ENCODE results near the gene APOD.
A peak's percentile ranks its signal among the peaks of the same experiment; 100 is the strongest.

Gene APOD

GRCh38 chr3:195587824-195588223 lies 4.1 kb upstream of the APOD start:
- H3K9me2 ChIP-seq (replicated peaks; ENCODE audit: insufficient read depth, low read length), result no peaks in the 10 kb centered on the region
- no peaks in the 10 kb centered on the region for H3K36me3 ChIP-seq (replicated peaks; ENCODE audit: insufficient read depth, low read length)
- H3K4me2 ChIP-seq (ENCODE audit: low read depth, low read length), result no peak overlapping the region
- peaks cover 35% of the 10 kb centered on the region for H3K27me3 ChIP-seq (replicated peaks; ENCODE audit: insufficient read depth, low read length)
- DNase-seq, result no peak
- H3K9ac ChIP-seq (ENCODE audit: low read length), result no peak overlapping the region
- no peaks in the 10 kb centered on the region for H3K79me2 ChIP-seq (ENCODE audit: low read length)
- TF ChIP-seq EZH2 (optimal IDR thresholded peaks at IDR 0.05; ENCODE audit: low read depth, low read length) (no peak), EZH2phosphoT487 (IDR thresholded peaks at IDR 0.05; ENCODE audit: low read length) (no peak)
- TF ChIP-seq, protein P1, sequence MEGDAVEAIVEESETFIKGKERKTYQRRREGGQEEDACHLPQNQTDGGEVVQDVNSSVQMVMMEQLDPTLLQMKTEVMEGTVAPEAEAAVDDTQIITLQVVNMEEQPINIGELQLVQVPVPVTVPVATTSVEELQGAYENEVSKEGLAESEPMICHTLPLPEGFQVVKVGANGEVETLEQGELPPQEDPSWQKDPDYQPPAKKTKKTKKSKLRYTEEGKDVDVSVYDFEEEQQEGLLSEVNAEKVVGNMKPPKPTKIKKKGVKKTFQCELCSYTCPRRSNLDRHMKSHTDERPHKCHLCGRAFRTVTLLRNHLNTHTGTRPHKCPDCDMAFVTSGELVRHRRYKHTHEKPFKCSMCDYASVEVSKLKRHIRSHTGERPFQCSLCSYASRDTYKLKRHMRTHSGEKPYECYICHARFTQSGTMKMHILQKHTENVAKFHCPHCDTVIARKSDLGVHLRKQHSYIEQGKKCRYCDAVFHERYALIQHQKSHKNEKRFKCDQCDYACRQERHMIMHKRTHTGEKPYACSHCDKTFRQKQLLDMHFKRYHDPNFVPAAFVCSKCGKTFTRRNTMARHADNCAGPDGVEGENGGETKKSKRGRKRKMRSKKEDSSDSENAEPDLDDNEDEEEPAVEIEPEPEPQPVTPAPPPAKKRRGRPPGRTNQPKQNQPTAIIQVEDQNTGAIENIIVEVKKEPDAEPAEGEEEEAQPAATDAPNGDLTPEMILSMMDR (IDR thresholded peaks at IDR 0.05; ENCODE audit: low read length), result no peak
- H3K4me3 ChIP-seq (ENCODE audit: low read length), result no peak overlapping the region
- H3K27ac ChIP-seq (ENCODE audit: low read length), result no peak overlapping the region
- no peaks in the 10 kb centered on the region for H4K20me1 ChIP-seq (ENCODE audit: insufficient read depth, low read length)
- H3K9me3 ChIP-seq (replicated peaks; ENCODE audit: insufficient read depth, low read length), result no peaks in the 10 kb centered on the region
- peaks cover 10% of the 10 kb centered on the region for H3K4me1 ChIP-seq (ENCODE audit: low read length)
- H2AFZ ChIP-seq (ENCODE audit: low read length), result no peak overlapping the region
- H3F3A ChIP-seq (ENCODE audit: insufficient read depth, low read length), result peaks cover 13% of the 10 kb centered on the region

DNA sequence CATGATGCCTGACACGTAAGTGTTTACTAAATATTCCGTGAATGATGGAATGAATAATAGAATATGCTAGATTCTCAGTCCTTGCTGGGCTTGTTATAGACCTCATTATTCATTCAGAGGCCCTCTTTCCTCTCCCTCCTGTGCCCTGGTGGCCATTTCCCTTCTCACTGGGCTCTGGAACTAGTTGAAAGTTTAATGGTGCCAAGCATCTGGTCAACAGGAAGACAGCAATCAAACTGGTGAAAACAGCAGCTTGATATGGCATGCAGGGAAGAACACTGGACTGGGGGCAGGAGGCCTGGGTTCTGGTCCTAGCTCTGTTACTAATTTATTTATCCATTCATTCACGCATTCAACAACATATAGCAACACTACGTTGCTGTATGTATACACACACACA lies 3.7 kb upstream of the APOD start:
- peaks cover 13% of the 10 kb centered on the region for H3F3A ChIP-seq (ENCODE audit: insufficient read depth, low read length)
- H3K79me2 ChIP-seq (ENCODE audit: low read length), result no peaks in the 10 kb centered on the region
- H3K27me3 ChIP-seq (replicated peaks; ENCODE audit: insufficient read depth, low read length), result peaks cover 35% of the 10 kb centered on the region
- peak overlapping the region; percentile 49; the same call in 1 of the 2 replicates for H3K27ac ChIP-seq (ENCODE audit: low read length)
- H3K36me3 ChIP-seq (replicated peaks; ENCODE audit: insufficient read depth, low read length), result no peaks in the 10 kb centered on the region
- no peak for DNase-seq
- no peak overlapping the region for H3K4me3 ChIP-seq (ENCODE audit: low read length)
- peaks cover 10% of the 10 kb centered on the region for H3K4me1 ChIP-seq (ENCODE audit: low read length)
- H4K20me1 ChIP-seq (ENCODE audit: insufficient read depth, low read length), result no peaks in the 10 kb centered on the region
- no peaks in the 10 kb centered on the region for H3K9me3 ChIP-seq (replicated peaks; ENCODE audit: insufficient read depth, low read length)
- H3K4me2 ChIP-seq (ENCODE audit: low read depth, low read length), result peak overlapping the region; percentile 24
- no peak overlapping the region for H3K9ac ChIP-seq (ENCODE audit: low read length)
- no peaks in the 10 kb centered on the region for H3K9me2 ChIP-seq (replicated peaks; ENCODE audit: insufficient read depth, low read length)
- TF ChIP-seq, protein P1 (IDR thresholded peaks at IDR 0.05; ENCODE audit: low read length), result 0 out of 2 replicates have a peak, but pooled peaks have one; percentile 6
- TF ChIP-seq EZH2phosphoT487 (IDR thresholded peaks at IDR 0.05; ENCODE audit: low read length), result no peak
- H2AFZ ChIP-seq (ENCODE audit: low read length), result no peak overlapping the region

- Histone ChIP-seq H3K79me2 (ENCODE audit: low read length) (no peaks in the 10 kb centered on the region), H3K9me2 (replicated peaks; ENCODE audit: insufficient read depth, low read length) (no peaks in the 10 kb centered on the region), H3K36me3 (replicated peaks; ENCODE audit: insufficient read depth, low read length) (no peaks in the 10 kb centered on the region), H3K9me3 (replicated peaks; ENCODE audit: insufficient read depth, low read length) (no peaks in the 10 kb centered on the region), H2AFZ (ENCODE audit: low read length) (no peak overlapping the region), H3K4me2 (ENCODE audit: low read depth, low read length) (no peak overlapping the region), H3K9ac (ENCODE audit: low read length) (no peak overlapping the region), H3F3A (ENCODE audit: insufficient read depth, low read length) (peaks cover 13% of the 10 kb centered on the region), H3K4me1 (ENCODE audit: low read length) (peaks cover 10% of the 10 kb centered on the region), H3K4me3 (ENCODE audit: low read length) (no peak overlapping the region), H3K27ac (ENCODE audit: low read length) (no peak overlapping the region), H3K27me3 (replicated peaks; ENCODE audit: insufficient read depth, low read length) (peaks cover 35% of the 10 kb centered on the region), H4K20me1 (ENCODE audit: insufficient read depth, low read length) (no peaks in the 10 kb centered on the region)
- TF ChIP-seq, protein P1 (IDR thresholded peaks at IDR 0.05; ENCODE audit: low read length), result no peak
- TF ChIP-seq EZH2 (optimal IDR thresholded peaks at IDR 0.05; ENCODE audit: low read depth, low read length) (no peak), EZH2phosphoT487 (IDR thresholded peaks at IDR 0.05; ENCODE audit: low read length) (no peak)
- DNase-seq, result no peak
These were observed 767 bp upstream of the APOD start for GRCh38 chr3:195584543-195584870.

Data from MM.1S (cell line).